Retinal pigment epithelial cell (primary cell): Measurements from ENCODE around the gene PREP.

Source experiments
- DNase-seq: peaks from one replicate; pipeline ENCODE4 v3.0.0-alpha.2; 2010; ENCODE audit warnings: low read depth
- H3K4me3 ChIP-seq: 2 replicates; pipeline ENCODE4 v1.5.1; 2011; ENCODE audit warnings: mild to moderate bottlenecking, low read length, control low read depth, moderate library complexity
- CTCF ChIP-seq: conservative IDR thresholded peaks from 2 replicates; pipeline ENCODE4 v1.5.1; 2011; ENCODE audit warnings: low read depth, low read length, control low read depth, inconsistent platforms

The PREP gene

DNA sequence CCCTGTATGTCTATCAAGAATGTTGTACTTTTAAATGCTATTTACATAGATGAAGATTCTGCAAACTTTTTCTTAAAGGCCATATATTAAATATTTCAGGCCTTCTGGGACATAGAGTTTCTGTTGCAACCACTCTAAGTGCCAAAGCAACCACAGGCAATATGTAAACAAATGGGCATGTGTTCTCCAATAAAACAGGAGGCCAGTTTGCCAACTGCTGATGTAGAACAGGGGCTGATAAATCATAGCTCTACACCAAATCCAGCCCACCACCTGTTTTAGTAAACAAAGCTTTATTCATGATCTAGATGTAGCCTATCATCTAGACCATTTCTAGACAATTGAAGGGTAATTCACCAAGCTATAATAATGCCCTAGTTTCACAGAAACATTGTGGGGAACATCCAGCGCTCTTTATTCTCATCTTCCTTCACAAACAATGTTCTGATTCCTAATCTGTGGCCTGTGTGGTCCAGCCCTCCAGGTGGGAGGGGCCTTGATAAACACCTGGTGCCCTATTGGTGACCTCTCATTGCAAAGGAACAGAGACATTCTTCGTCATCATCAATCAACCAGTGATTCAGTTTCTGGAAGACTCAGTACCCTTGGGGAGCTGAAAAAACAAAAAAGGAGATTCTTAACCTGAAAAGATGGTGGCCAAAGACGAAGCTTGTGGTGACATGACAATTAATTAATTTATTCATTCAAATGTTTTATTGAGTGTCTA lies 80.2 kb downstream of the PREP start:
- no peak for TF ChIP-seq CTCF
- no peak overlapping the region for H3K4me3 ChIP-seq
- no peak for DNase-seq

- no peak overlapping the region for H3K4me3 ChIP-seq
- no peak for DNase-seq
- no peak for TF ChIP-seq CTCF
Measured at GRCh38 chr6:105321728-105322127, 81.2 kb downstream of the PREP start.

DNA sequence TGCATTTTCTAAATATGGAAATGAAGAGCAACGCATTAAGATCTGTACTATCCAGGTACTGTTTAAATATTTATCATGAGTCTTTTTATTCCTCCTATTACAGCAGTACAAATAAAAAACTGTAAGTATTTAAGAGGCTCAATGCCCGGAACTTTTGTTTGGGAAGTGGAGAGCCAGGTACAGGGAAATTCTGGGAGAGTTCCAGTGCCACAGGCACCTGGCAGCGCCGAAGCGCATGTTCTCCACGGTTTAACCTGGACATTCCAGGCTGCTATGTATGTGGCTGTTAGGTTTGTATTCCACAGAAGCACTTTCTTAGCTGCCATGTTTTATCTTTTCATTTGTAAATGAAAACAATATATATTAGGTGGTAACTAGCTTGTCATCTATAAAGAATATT lies 81.7 kb downstream of the PREP start:
- no peak overlapping the region for H3K4me3 ChIP-seq
- no peak for TF ChIP-seq CTCF
- no peak for DNase-seq

DNA sequence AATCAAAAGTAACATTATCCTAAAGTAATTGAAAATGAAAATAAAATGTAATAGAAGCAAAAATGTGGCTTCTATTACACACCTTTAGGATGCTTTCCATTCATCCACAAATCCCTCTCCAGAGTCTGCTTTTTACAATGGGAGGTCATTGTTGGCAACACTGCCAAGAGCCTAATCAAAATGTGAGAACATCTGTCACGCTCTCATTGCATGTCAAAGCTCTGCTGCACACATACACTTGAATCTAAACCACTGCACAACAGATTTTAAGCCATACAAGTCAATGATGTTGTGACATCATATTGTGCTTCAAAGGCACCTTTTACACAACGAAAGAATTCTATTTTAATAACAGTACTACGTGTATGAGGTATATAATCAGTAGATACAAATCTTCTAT lies 82.1 kb downstream of the PREP start:
- no peak overlapping the region for H3K4me3 ChIP-seq
- DNase-seq, result no peak
- TF ChIP-seq CTCF, result no peak

GRCh38 chr6:105320271-105320670 lies 82.6 kb downstream of the PREP start:
- DNase-seq, result no peak
- no peak overlapping the region for H3K4me3 ChIP-seq
- no peak for TF ChIP-seq CTCF

DNA sequence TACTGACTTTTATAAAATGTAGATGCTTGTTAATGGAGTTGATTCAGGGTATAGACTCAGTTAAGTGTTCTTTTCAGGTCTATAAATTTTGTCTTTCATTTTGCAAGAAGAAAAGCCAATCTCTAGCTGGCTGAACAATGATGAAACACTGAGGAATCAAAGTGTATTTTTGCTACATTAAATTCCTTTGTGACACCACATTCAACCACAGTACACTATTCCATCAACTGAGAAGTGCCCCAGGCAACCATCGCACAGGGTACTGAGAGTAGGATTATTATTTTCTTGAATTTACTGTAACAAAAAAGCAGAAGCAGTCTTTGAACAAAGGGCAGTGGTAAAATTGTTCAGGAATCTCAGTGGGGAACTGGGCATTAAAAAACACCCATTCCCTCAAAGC lies 83.6 kb downstream of the PREP start:
- no peak for TF ChIP-seq CTCF
- no peak overlapping the region for H3K4me3 ChIP-seq
- DNase-seq, result no peak

DNA sequence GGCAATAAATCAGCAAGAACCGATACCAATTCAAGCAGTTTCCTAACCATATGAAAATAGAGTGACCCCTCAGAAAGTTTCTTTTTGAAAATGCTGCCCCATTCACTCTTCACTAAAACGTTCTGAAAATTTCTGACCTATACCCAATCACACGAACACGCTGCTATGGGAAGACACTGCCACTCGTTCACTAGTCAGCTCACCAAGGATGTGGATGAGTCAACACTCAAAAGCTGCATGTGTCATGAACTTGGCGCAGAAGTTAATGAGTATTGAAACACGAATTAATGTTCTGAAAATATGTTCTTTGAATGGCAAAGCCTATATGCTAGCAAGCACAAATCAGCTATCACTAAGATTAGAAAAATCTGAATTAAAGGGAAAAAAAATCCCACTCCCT lies 84.2 kb downstream of the PREP start:
- no peak for TF ChIP-seq CTCF
- DNase-seq, result no peak
- H3K4me3 ChIP-seq, result no peak overlapping the region
